ENCODE measurements around the gene GMEB1. TPM values are rescaled to one million over a fixed set of nuclear protein-coding genes. Genes with fewer than 3 reads are reported as not detected.

The GMEB1 gene
- total RNA-seq, 1 donor from 2014 or later, result 11.7 TPM

DNA sequence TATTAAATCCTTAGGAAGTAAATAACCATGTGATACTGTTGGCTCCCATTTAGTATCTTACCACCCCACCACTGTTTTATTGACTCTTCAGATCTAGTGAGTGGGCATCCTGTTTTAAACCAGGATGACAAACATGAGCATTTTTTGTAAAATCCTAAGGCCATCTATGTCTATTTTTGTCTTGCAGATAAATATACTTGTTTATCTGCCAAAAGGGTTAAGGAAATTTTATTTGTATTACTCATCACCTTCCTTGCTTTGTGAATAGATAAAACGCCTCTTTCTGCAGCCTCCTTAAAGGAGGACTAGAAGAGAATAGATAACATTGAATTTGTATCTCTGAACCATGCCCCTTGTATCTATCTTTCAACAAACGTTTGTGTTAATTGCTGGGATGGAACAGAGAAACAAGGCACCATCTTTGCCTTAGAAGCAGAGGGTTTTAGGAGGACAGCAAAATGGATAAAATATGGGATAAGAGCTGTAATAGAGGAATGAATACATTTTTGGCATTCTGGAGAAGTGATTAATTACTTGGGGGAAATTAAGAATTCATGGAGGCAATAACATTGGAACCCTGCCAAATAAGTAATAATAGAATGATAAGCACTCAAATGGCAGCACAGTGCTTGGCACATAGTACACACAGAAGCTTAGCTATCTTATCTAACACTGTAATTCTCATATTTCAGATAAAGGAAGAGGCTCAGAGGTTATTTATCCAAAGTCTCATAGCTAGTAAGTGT is 82.9 kb downstream of the GMEB1 start:
- DNase-seq (ENCODE audit: low spot score), result no peak

DNA sequence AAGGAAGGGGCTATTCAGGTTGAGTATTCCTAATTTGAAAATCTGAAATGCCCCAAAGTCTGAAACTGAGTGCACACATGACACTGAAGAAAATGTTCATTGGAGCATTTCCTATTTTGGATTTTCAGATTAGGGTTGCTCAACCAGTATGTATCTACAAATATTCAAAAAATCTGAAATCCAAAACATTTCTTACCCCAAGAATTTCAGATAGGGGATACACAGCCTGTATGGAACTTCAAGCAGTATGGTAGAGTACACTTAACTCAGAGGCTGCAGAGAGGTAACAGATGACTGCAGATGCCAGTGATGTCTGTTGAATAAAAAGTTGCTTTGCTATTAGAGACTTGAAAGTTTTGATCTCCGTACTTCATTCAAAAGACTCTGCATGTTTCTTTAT is 87.1 kb downstream of the GMEB1 start:
- DNase-seq (ENCODE audit: low spot score), result no peak

DNA sequence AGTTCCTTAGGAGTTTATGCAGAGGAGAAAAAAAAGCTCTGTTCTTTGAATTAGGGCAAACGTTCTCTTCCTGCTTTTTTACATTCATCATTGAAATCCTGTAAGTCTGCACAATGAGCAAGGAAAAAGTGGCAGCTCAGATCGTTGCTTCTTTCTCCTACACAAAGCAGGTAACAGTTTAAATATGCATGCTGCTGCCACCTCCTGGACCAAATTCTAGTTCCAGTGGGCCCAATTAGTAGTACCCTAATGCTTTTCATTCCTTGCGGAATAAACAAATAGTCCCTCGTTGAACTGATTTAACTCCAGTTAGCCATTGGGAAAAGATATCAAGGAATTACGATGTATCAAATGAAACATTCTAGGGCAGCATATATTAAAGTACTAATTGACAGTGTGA is 88.3 kb downstream of the GMEB1 start:
- no peak for DNase-seq (ENCODE audit: low spot score)

- DNase-seq (ENCODE audit: low spot score), result no peak
Observed at GRCh38 chr1:28758420-28758819, 89.8 kb downstream of the GMEB1 start.

DNA sequence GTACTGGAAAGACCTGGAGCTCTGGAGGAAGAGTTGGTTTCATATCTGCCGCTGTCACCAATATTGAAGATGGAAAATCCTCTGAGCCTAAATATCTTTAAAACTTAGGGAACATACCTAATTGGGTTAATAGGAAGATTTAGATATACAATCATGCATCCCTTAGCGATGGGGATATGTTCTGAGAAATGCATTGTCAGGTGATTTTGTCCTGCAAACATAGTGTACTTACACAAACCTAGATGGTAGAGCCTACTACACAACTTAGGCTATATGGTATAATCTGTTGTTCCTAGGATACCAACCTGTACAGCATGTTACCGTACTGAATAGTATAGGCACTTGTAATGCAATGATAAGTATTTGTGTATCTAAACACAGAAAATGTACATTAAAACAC is 90.7 kb downstream of the GMEB1 start:
- DNase-seq (ENCODE audit: low spot score), result no peak

DNA sequence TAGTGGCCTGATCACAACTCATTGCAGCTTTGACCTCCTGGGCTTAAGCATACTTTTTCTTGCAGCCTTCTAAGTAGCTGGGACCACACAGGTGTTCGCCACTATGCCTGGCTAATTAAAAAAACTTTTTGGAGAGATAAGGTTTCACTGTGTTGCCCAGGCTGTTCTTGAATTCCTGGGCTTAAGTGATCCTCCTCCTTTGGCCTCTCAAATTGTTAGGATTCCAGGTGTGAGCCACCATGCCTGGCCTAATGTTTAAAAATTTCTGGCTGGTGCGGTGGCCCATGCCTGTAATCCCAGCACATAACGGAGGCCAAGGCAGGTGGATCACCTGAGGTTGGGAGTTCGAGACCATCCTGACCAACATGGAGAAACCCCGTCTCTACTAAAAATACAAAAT is 92.6 kb downstream of the GMEB1 start:
- DNase-seq (ENCODE audit: low spot score), result no peak

DNA sequence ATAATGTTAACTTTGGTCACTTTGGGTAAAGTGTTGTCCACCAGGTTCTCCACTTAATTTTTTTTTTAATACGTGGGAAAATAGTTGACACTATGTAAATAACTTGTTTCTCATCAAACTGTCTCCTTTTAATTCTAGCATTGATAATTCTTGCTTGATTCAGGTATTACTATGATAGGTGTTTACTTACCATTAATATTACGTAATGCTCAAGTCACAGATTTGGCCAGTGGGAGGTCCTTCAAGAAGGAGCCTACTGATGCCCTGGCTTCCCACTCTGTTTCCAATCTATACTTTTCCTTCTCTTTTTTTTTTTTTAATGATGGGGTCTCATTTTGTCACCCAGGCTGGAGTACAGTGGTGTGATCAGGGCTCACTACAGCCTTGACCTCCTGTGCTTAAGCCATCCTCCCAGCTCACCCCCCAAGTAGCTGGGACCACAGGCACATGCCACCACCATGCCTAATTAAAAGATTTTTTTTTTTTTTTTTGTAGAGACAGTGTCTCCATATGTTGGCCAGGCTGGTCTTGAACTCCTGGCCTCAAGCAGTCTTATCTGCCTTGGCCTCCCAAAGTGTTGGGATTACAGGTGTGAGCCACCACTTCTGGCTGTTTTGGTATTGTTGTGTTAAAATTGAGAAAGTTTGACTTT is 98.1 kb downstream of the GMEB1 start:
- no peak for DNase-seq (ENCODE audit: low spot score)

Other genes with a start within 250 kb of the GMEB1 start
- 30.3 TPM for gene RCC1, start 162.7 kb upstream of the GMEB1 start, total RNA-seq
- gene TRNAU1AP, start 115.7 kb upstream of the GMEB1 start, total RNA-seq, result 19.3 TPM
- 1.8 TPM for gene RAB42, start 76.5 kb upstream of the GMEB1 start, total RNA-seq
- 16.3 TPM for gene TAF12, start 25.7 kb upstream of the GMEB1 start, total RNA-seq
- not detected for gene RNU11, start 20.2 kb upstream of the GMEB1 start, total RNA-seq
- 52.0 TPM for gene YTHDF2, start 68.2 kb downstream of the GMEB1 start, total RNA-seq
- not detected for gene OPRD1, start 143.4 kb downstream of the GMEB1 start, total RNA-seq
- 71.7 TPM for gene EPB41, start 245.8 kb downstream of the GMEB1 start, total RNA-seq